Activated T-helper 17 cell treated with anti-CD3 and anti-CD28 coated beads, Interleukin-2, amount 50 U/mL, for 72 hours (primary cell): Measurements from ENCODE around the gene FNDC11. TPM values are rescaled to one million over a fixed set of nuclear protein-coding genes. Genes with fewer than 3 reads are reported as not detected.
"Not testable (repeated sequence)": the region's sequence is repeated elsewhere in the genome, so short reads cannot be mapped to it uniquely, and the experiment has no call there.

Experiments
- ATAC-seq: fragments of 150-1000 bp; cut with Tn5 transposase; replicated peaks from 2 replicates; pipeline ENCODE4 v1.10.0; 2021; ENCODE audit warnings: mild to moderate bottlenecking, moderate library complexity
- H3K27ac Mint-ChIP-seq: one replicate; pipeline ENCODE4 v1.8.0; 2022; ENCODE audit warnings: mixed read lengths
- H3K27me3 Mint-ChIP-seq: one replicate; pipeline ENCODE4 v1.8.0; 2022; ENCODE audit warnings: mixed read lengths
- H3K36me3 Mint-ChIP-seq: one replicate; pipeline ENCODE4 v1.8.0; 2022; ENCODE audit warnings: low read depth, mild to moderate bottlenecking, mixed read lengths
- H3K4me1 Mint-ChIP-seq: one replicate; pipeline ENCODE4 v1.8.0; 2022; ENCODE audit warnings: mixed read lengths
- H3K4me3 Mint-ChIP-seq: one replicate; pipeline ENCODE4 v1.8.0; 2022; ENCODE audit warnings: mild to moderate bottlenecking, mixed read lengths
- H3K9me3 Mint-ChIP-seq: one replicate; pipeline ENCODE4 v1.8.0; 2022; ENCODE audit warnings: mixed read lengths
- total RNA-seq, 2 donors: library from RNA; stranded (reverse); gene quantifications; one replicate each; pipeline ENCODE4 v1.2.3, GENCODE V29; 2022

Gene FNDC11
- under 1 TPM in 1 of 2 donors, not detected in 1; 0.40 TPM for total RNA-seq

- peak within 1 kb of the TSS; percentile 20 for H3K27ac Mint-ChIP-seq
- peaks cover 4% of the 10 kb centered on the region for H3K27me3 Mint-ChIP-seq
- peak within 1 kb of the TSS; percentile 56 for H3K4me3 Mint-ChIP-seq
- ATAC-seq: peak; percentile 37
- no peaks in the 10 kb centered on the region for H3K36me3 Mint-ChIP-seq
- H3K9me3 Mint-ChIP-seq: no peaks in the 10 kb centered on the region
- H3K4me1 Mint-ChIP-seq: peaks cover 7% of the 10 kb centered on the region
Observed at GRCh38 chr20:63553933-63554290, at the start of gene FNDC11. FNDC11 (plus strand) TSS chr20:63554159; CDS start chr20:63555664, 1,505 bp downstream.

- H3K27ac Mint-ChIP-seq: no peak overlapping the region
Observed at GRCh38 chr20:63504642-63505041, 49.3 kb upstream of the FNDC11 start.

GRCh38 chr20:63505281-63505680 is 48.7 kb upstream of the FNDC11 start:
- Mint-ChIP-seq H3K27ac (no peak overlapping the region), H3K4me1 (no peaks in the 10 kb centered on the region), H3K27me3 (peaks cover 20% of the 10 kb centered on the region), H3K9me3 (peaks cover 4% of the 10 kb centered on the region), H3K36me3 (no peaks in the 10 kb centered on the region), H3K4me3 (no peak overlapping the region)
- ATAC-seq: no peak

More at GRCh38 chr20:63504642-63505041, 49.3 kb upstream of the FNDC11 start:
- Mint-ChIP-seq H3K9me3 (peaks cover 4% of the 10 kb centered on the region), H3K4me3 (no peak overlapping the region), H3K4me1 (no peaks in the 10 kb centered on the region), H3K36me3 (no peaks in the 10 kb centered on the region), H3K27me3 (peaks cover 16% of the 10 kb centered on the region)
- no peak for ATAC-seq

- H3K4me3 Mint-ChIP-seq: no peak overlapping the region
- H3K36me3 Mint-ChIP-seq: no peaks in the 10 kb centered on the region
- H3K27ac Mint-ChIP-seq: no peak overlapping the region
- no peak for ATAC-seq
- H3K4me1 Mint-ChIP-seq: no peaks in the 10 kb centered on the region
- H3K9me3 Mint-ChIP-seq: peaks cover 4% of the 10 kb centered on the region
- peaks cover 20% of the 10 kb centered on the region for H3K27me3 Mint-ChIP-seq
Observed at GRCh38 chr20:63505723-63506122, 48.2 kb upstream of the FNDC11 start.

- Mint-ChIP-seq H3K9me3 (peaks cover 4% of the 10 kb centered on the region), H3K27ac (no peak overlapping the region), H3K27me3 (peaks cover 23% of the 10 kb centered on the region), H3K36me3 (no peaks in the 10 kb centered on the region), H3K4me1 (no peaks in the 10 kb centered on the region), H3K4me3 (no peak overlapping the region)
- peak; percentile 41 for ATAC-seq
Observed at GRCh38 chr20:63507083-63507743, 46.7 kb upstream of the FNDC11 start.

- Mint-ChIP-seq H3K4me1 (no peaks in the 10 kb centered on the region), H3K4me3 (peak overlapping the region; percentile 29), H3K27ac (peak overlapping the region; percentile 10), H3K36me3 (no peaks in the 10 kb centered on the region), H3K9me3 (peaks cover 4% of the 10 kb centered on the region), H3K27me3 (peaks cover 30% of the 10 kb centered on the region)
- ATAC-seq: peak; percentile 78
Observed at GRCh38 chr20:63508072-63508768, 45.7 kb upstream of the FNDC11 start.

GRCh38 chr20:63509088-63509564 is 44.8 kb upstream of the FNDC11 start:
- Mint-ChIP-seq H3K4me1 (no peaks in the 10 kb centered on the region), H3K27ac (no peak overlapping the region), H3K27me3 (peaks cover 31% of the 10 kb centered on the region), H3K36me3 (no peaks in the 10 kb centered on the region), H3K4me3 (no peak overlapping the region), H3K9me3 (peaks cover 2% of the 10 kb centered on the region)
- no peak for ATAC-seq

GRCh38 chr20:63513207-63513606 is 40.8 kb upstream of the FNDC11 start:
- Mint-ChIP-seq H3K36me3 (no peaks in the 10 kb centered on the region), H3K27me3 (peaks cover 27% of the 10 kb centered on the region), H3K9me3 (no peaks in the 10 kb centered on the region), H3K27ac (no peak overlapping the region), H3K4me1 (no peaks in the 10 kb centered on the region), H3K4me3 (no peak overlapping the region)
- ATAC-seq: no peak

- H3K4me1 Mint-ChIP-seq, H3K9me3 Mint-ChIP-seq, H3K36me3 Mint-ChIP-seq, ATAC-seq, H3K4me3 Mint-ChIP-seq, H3K27ac Mint-ChIP-seq: not testable (repeated sequence)
- peaks cover 21% of the 10 kb centered on the region for H3K27me3 Mint-ChIP-seq
Observed at GRCh38 chr20:63514520-63514919, 39.4 kb upstream of the FNDC11 start.

- peaks cover 3% of the 10 kb centered on the region for H3K4me1 Mint-ChIP-seq
- H3K36me3 Mint-ChIP-seq: peaks cover 8% of the 10 kb centered on the region
Observed at GRCh38 chr20:63517376-63518309, 36.3 kb upstream of the FNDC11 start.

GRCh38 chr20:63518351-63518861 is 35.6 kb upstream of the FNDC11 start:
- H3K9me3 Mint-ChIP-seq: no peaks in the 10 kb centered on the region
- H3K27ac Mint-ChIP-seq: no peak overlapping the region
- H3K27me3 Mint-ChIP-seq: peaks cover 4% of the 10 kb centered on the region
- no peak for ATAC-seq
- H3K4me1 Mint-ChIP-seq: peaks cover 4% of the 10 kb centered on the region
- peak overlapping the region; percentile 29 for H3K4me3 Mint-ChIP-seq
- H3K36me3 Mint-ChIP-seq: peaks cover 14% of the 10 kb centered on the region

More at GRCh38 chr20:63517376-63518309, 36.3 kb upstream of the FNDC11 start:
- ATAC-seq: no peak
- peaks cover 12% of the 10 kb centered on the region for H3K27me3 Mint-ChIP-seq
- H3K4me3 Mint-ChIP-seq: peak overlapping the region; percentile 29
- H3K27ac Mint-ChIP-seq: no peak overlapping the region
- no peaks in the 10 kb centered on the region for H3K9me3 Mint-ChIP-seq

GRCh38 chr20:63518946-63519667 is 34.9 kb upstream of the FNDC11 start:
- H3K27ac Mint-ChIP-seq: no peak overlapping the region
- peaks cover 20% of the 10 kb centered on the region for H3K36me3 Mint-ChIP-seq
- no peak for ATAC-seq
- peak overlapping the region; percentile 73 for H3K4me3 Mint-ChIP-seq
- peaks cover 8% of the 10 kb centered on the region for H3K4me1 Mint-ChIP-seq
- peaks cover 3% of the 10 kb centered on the region for H3K27me3 Mint-ChIP-seq
- no peaks in the 10 kb centered on the region for H3K9me3 Mint-ChIP-seq

GRCh38 chr20:63519668-63520503 is 34.1 kb upstream of the FNDC11 start:
- H3K4me3 Mint-ChIP-seq: peak overlapping the region; percentile 73
- ATAC-seq: peak; percentile 62
- peaks cover 8% of the 10 kb centered on the region for H3K4me1 Mint-ChIP-seq

More at GRCh38 chr20:63519668-63520503, 34.1 kb upstream of the FNDC11 start:
- Mint-ChIP-seq H3K36me3 (peaks cover 20% of the 10 kb centered on the region), H3K27me3 (peaks cover 3% of the 10 kb centered on the region), H3K27ac (no peak overlapping the region), H3K9me3 (no peaks in the 10 kb centered on the region)
